Measurements from ENCODE around the gene KIAA0513.

KIAA0513 gene

DNA sequence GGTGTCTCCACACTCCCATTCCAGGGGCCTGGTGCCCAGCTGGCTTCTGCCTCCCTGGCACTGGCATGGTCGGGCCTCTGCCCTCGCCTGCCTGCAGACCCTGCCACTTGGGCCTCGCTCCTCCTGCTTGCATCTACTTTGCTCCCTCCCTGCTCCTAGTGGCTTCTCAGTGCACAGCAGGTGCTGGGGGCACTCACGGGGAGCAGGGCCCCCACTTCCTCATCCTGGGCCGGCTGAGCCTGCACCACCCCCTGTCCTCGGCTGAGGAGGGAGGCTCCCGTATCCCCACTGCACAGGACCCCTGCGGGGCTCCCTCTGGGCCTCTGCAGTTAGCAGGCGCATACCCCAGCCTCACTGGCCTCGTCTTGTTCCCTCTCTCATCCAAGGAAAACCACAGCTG, 49.4 kb downstream of the KIAA0513 start:
- DNase-seq: no peak

- no peak for DNase-seq
These were observed 50.1 kb downstream of the KIAA0513 start for GRCh38 chr16:85077576-85078125.

- DNase-seq: no peak
These were observed 50.6 kb downstream of the KIAA0513 start for GRCh38 chr16:85078226-85078625.

DNA sequence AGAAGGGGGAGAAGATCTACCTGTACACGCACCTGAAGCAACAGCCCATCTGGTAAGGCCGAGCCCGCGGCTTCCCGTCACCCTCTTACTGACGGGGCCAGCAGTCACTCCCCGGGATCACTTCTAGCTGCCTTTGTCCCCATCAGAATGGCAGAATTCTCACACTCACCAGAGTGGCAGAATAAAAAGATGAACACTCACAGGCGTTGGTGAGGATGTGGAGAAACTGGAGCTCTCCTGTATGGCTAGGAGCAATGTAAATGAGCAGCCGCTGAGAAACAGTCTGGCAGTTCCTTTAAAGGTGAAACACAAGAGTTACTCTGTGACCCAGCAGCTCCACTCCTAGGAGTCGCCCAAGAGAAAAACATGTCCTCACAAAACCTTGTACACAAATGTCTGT, 51.4 kb downstream of the KIAA0513 start:
- no peak for DNase-seq

- no peak for DNase-seq
These were observed 52.4 kb downstream of the KIAA0513 start for GRCh38 chr16:85079785-85080570.

DNA sequence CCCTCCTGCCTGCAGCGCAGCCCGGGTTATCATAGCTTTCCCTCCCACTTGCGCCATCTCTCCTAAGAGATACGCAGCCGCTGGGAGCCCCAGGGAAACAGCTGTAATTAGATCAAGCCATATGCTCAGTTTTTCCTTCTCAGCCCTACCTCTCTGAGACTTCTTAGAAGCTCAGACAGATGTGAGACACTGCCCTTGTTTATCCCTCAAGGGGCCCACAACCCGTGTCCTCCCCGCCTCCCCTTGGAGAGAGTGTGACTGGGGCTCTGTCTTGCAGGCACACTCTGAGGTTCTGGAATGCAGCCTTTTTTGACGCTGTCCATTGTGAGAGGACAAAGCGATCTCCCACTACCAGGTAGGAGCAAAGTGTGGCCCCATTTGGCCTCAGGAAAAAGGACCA, 53.4 kb downstream of the KIAA0513 start:
- DNase-seq: no peak

DNA sequence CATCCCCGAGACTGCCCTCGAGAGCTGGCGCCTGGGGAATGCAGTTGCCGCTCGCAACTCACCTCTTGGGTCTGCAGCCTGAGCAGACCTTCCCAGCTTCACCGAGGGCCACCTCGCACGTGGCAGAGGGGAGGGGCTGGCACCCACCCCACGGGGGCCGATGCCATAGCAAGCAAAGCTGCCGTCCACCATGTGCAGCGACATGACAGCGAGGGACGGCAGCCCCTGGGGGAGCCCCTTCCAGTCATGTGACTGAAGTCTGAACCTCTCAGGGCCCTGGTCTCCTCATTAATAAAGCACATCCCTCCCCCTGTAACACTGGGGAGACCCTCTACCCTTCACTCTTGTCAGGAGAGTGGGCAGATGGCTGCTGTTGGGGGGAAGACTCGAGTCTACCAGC, 54.2 kb downstream of the KIAA0513 start:
- no peak for DNase-seq

DNA sequence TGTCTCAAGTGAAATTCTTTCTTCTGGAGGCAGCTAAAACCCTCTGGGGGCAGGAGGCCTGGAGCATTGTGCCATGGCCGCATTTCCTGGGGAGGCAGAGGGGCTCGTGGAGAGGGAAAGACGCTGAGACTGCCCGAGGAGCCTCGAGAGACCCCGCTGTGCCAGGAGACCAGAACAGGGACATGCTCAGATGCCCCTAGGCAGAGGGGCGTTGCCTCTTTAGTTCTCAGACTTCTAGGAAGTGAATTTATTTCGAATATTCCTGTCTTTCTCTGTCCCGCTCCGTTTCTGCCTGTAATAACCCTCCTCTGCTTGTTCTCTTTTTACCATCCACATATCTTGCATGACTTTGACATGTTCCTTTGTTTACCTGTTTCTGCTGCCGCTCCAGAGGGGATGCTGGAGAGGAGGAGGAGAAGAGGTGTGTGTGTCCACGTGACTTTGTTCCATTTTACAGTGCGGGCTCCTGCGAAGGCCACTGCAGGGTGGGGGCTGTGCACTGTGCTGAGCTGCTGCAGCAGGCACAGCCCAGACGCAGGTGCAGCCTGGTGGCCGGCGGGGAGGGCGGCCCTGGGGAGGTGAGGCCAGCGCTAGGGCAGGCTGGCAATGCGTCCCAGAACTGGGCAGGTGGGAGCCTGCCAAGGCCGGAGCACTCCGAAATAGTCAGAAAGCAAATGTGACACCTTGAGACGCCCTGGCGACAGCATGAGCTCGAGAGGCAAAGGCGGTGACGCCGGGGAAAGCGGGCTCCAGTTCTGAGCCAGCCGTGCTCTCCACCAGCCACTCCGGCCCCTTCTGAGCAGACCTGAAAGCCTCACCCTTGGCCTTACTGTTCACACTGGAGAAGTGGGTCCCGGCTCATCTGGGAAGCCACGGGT, 54.8 kb downstream of the KIAA0513 start:
- DNase-seq: no peak

DNA sequence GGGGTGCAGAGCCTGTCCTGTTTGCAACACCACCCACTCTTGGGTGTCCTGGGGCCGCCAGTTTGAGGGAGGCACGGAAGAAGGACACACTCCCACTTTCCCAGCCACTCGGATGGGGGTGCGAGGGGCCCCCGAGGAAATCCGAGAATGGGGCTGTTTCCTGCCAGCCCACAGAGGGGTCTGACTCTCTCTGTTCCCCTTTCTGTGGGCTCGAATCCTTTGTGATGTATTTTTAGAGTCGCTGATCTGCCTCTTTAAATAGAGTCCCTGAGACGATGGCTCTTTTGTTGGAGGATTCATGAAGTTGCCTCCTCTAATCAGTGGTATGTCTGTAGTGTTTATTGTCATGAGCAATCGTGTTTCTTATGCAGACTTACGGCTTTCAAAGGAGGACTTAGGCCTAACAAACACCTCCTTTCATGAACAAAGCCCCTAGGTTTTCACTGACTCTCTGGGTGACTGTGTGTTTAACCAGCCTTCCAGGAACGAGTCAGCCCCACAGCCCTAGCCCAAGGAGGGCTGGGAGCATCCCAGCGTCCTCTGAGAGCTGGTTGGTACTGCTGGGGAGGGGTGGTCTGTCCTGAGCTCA, 55.5 kb downstream of the KIAA0513 start:
- no peak for DNase-seq

DNA sequence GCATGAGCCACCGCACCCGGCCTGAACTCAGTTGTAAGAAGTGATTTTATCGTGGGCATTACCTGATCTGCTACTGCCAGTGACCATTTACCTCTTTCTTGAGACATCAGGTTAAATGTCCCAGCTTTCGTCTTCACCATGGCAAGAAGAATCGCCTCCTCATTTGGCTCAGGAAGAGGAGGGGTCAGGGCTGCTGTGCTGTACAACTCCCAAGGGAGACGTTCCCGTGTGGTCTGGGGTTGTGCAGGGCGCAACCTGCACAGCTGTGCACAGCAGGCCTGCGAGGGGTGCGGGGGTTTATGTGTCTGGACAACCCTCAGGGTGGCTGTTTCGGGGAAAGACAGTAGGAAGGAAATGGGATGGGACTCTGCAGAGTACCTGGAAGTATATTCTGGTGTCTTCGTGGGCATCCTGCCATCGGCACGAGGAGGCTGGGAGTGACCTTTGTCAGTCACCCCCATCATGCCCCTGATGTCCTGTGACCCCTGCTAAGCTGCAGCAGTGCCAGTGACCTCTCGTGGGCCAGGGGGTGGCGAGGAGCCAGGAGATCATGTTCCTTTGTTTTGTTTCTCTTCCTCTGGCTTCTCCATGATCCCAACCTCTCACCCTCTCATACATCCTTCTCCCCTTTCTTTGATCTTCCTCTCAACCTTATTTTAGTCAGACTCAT, 57.4 kb downstream of the KIAA0513 start:
- no peak for DNase-seq

DNA sequence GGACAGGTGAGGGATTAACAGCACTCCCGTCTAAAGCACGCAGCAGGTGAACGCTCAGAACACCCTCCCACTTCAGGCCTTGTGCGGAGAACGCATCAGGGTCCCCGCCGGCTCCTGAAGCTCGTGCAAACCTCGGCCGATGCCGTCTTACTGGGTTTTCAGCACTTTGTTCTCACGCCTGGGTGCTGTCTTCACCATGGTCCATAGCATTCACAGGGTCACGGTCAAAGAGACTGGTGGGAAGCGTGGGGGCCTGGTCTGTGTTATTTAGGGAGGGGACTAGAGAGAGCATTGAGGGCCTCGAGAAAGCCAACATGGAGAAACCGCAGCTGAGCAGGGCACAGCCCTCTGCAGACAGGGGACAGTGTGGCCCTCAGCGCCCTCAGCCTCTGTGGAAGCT, 58.1 kb downstream of the KIAA0513 start:
- no peak for DNase-seq

GRCh38 chr16:85086347-85087291, 59.0 kb downstream of the KIAA0513 start:
- no peak for DNase-seq

DNA sequence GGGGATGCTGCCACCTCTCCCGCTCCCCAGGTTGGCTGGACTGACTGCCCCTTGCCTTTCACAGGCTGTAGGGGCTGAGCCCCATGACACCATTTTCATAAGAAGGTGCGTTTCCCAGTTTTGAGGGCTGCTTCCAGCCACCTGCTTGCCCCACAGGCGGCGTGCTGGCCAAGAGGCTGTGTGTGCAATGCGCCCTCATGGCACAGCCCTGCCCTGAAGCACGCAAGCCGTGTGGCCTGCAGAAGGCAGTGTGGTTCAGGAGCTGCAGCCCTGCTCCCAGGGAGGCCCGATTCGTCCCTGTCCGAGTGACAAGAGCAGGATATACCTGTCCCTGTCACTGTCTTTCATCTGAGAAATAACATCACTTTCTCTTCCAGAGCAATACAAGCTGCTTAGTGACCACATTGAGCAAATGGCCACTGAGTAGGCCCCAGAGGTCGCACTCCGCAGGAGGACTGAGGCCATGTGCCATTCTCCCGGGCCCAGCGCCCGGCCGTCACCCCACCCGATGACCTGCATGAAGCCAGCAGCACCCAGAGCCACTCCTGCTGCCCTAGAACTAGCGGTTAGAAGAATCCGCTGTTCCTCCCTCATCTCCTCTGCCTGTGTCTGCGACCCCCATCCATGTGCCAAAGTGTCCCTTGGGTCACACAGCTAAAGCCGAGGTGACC, 60.4 kb downstream of the KIAA0513 start:
- DNase-seq: no peak

GRCh38 chr16:85088570-85089199, 61.1 kb downstream of the KIAA0513 start:
- DNase-seq: no peak

GRCh38 chr16:85089525-85089924, 61.9 kb downstream of the KIAA0513 start:
- DNase-seq: no peak

DNA sequence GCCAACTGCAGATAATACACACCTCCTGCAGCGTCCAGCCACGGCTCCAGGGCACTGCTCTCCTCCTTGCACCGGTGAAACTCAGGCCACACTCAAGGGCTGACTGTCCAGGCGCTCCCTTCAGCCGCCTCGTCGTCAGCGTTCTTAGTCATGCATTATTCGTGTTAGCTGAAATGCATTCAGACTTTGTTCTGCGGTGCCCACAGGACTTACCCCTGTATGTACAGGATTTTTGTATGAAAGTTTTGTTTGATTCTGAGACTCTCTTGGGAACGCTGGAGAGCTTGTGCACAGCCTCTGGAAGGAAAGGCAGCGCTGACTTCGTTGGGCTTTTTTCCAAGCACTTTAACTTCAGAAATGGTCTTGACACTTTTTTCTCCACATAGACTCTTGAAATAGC, 62.6 kb downstream of the KIAA0513 start:
- no peak for DNase-seq

DNA sequence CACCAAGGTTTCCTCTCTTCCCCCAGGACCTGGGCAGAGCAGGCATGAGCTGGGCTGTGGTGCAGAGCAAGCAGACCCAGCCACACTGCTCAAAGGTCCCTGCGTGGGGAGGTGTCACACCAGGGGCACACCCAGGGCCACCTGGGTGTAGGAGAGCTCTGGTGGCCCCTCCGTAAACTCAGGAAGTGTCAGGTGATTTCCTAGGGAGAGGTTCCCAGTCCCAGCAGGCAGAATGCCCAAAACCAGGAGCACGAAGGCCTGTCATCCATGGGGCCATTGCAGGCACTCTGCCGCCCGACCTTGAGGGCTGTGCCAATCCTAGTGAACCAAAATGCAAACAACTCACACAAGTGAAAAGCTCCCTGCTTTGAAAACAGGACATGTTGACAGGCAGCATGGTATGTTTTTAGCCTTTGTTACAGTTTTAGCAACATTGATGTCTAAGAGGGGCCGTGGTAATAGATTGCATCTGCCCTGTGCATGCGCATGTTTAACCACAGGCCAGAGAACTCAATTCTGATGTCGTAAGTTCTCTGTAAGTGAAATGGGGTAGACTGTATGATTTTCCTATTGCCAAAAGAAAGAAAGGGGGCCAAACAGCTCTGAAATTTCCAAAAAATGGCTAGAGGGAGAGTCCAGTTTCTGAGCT, 63.4 kb downstream of the KIAA0513 start:
- DNase-seq: no peak

DNA sequence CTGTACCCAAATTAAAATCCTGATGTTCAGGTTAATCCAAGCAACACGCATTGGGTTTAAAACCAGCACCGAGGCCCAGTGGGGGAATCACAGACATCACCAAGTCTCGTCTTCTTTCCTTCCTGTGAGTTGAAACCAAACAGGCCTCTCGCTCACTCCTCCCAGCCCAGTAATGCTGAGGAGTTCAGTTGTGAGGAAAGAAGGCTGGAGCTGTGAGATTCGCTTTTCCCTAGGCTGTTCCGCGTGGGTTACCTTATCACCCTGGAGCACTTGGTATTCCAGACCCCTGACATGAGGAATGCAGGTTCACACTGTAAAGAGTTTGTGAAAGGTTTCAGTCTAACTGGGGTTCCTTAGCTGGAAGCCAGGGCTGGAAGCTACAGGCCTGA, 63.9 kb downstream of the KIAA0513 start:
- DNase-seq: no peak

DNA sequence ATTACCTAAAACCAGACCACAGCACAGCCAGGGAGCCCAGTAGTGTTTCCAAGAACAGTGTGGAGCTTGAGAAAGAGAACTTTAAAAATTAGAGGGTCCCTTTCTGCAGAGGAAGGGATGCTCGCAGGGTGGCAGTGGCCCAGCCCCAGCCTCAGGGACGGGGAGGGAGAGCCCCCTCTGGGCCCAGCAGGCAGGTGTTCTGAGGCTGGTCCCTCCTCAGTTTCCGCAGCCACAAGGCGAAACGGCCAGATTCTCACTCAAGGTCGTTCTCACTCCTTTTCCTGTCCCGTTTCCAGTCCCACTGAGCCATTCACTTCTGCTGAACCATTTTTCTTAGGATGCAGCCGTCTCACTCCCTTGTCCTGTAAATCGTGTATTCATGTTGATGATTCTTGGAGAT, 64.7 kb downstream of the KIAA0513 start:
- no peak for DNase-seq

GRCh38 chr16:85092851-85093250, 65.3 kb downstream of the KIAA0513 start:
- no peak for DNase-seq

Measured in NCI-H446 (cell line).